Measurements from ENCODE around the gene FHOD1. TPM values are rescaled to one million over a fixed set of nuclear protein-coding genes. Genes with fewer than 3 reads are reported as not detected.
A peak's percentile ranks its signal among the peaks of the same experiment; 100 is the strongest.

The FHOD1 gene
- total and polyA plus RNA-seq, 9 of the 15 experiments (the other 6 are each of a cell fraction or from before 2014, with no cell fraction given): 18.7 to 126 (median 32.3) TPM

DNA sequence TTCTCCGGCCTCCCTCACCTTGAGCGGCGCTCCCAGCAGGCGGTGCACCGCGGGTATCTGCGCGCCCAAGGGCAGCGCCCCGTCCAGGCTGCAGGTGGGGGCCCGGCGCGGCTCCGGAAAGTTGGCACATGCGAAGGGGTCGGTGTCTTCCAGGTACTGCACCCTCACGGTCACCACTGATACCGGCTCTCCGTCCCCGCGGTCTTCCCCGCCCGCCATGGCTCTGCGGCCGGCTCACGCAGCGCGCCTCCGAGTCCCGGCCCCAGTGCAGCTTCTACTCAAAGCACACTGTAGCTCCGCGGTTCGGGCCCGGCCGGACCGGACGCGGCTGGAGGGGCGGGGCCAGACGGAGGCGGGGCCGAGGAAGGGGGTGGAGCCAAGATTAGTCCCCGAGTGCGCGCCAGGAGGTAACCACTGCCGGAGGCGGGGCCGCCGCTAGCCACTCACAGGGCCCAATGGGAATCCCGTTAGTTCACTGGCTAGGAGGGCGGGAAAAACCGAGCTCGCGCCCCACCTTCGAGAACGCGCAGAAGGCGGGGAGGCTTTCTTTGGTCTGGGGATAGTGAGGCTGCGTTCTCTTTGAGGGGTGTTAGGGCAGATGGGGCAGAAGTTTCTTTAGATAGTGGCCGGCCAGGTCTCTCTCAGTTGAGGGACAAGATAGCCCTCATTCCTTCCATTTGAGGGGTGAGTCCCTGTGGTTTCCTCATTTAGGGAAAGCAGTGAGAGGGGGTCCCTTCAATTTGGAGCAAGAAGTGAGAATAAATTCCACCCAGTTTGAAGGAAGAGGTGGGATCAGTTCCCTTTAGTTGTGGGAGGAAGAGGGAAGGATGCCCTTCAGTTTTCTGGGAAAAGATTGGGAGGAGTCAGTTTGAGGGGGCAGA, at the start of gene FHOD1 (continued):
- TF ChIP-seq, protein P1, sequence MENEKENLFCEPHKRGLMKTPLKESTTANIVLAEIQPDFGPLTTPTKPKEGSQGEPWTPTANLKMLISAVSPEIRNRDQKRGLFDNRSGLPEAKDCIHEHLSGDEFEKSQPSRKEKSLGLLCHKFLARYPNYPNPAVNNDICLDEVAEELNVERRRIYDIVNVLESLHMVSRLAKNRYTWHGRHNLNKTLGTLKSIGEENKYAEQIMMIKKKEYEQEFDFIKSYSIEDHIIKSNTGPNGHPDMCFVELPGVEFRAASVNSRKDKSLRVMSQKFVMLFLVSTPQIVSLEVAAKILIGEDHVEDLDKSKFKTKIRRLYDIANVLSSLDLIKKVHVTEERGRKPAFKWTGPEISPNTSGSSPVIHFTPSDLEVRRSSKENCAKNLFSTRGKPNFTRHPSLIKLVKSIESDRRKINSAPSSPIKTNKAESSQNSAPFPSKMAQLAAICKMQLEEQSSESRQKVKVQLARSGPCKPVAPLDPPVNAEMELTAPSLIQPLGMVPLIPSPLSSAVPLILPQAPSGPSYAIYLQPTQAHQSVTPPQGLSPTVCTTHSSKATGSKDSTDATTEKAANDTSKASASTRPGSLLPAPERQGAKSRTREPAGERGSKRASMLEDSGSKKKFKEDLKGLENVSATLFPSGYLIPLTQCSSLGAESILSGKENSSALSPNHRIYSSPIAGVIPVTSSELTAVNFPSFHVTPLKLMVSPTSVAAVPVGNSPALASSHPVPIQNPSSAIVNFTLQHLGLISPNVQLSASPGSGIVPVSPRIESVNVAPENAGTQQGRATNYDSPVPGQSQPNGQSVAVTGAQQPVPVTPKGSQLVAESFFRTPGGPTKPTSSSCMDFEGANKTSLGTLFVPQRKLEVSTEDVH (IDR thresholded peaks at IDR 0.05; ENCODE audit: low read depth, partially characterized antibody): peak; percentile 93
- TF ChIP-seq FOSL1 (tag; conservative IDR thresholded peaks at IDR 0.05): no peak
- TF ChIP-seq E2F3 (CRISPR knock-in tag; IDR thresholded peaks at IDR 0.05): peak; percentile 93
- TF ChIP-seq L3MBTL2 (IDR thresholded peaks at IDR 0.05): peak; percentile 96
- TF ChIP-seq HDAC1 (IDR thresholded peaks at IDR 0.05): no peak; a peak in 2 of 4 replicates
- TF ChIP-seq PCBP2 (IDR thresholded peaks at IDR 0.05; ENCODE audit: low read depth, low read length, poor library complexity, severe bottlenecking): no peak
- no peak for TF ChIP-seq ZNF740 (CRISPR knock-in tag; IDR thresholded peaks at IDR 0.05)
- no peak for TF ChIP-seq ZNF740 (tag; IDR thresholded peaks at IDR 0.05)
- peak; percentile 88 for TF ChIP-seq SUPT5H (IDR thresholded peaks at IDR 0.05)
- peak in 1 of 2 experiments; percentile 49; a peak in 1 of 3 replicates for TF ChIP-seq CBX3 (IDR thresholded peaks at IDR 0.05; ENCODE audit: borderline replicate concordance in 1 of 2, low read length in 2 of 2)
- TF ChIP-seq COPS2 (conservative IDR thresholded peaks at IDR 0.05): no peak
- TF ChIP-seq TCF7 (IDR thresholded peaks at IDR 0.05; ENCODE audit: borderline replicate concordance): no peak
- TF ChIP-seq ZNF511 (CRISPR knock-in tag; IDR thresholded peaks at IDR 0.05): peak; percentile 64; the same call in 1 of the 2 replicates
- no peak for TF ChIP-seq CEBPB (tag; IDR thresholded peaks at IDR 0.05)
- no peak for TF ChIP-seq ZNF253 (CRISPR knock-in tag; conservative IDR thresholded peaks at IDR 0.05)
- no peak for TF ChIP-seq KLF6 (CRISPR knock-in tag; IDR thresholded peaks at IDR 0.05; ENCODE audit: borderline replicate concordance)
- peak; percentile 52 for TF ChIP-seq POLR2B (IDR thresholded peaks at IDR 0.05; ENCODE audit: low read depth, partially characterized antibody)
- TF ChIP-seq ZNF444 (CRISPR knock-in tag; IDR thresholded peaks at IDR 0.05): no peak
- no peak for TF ChIP-seq ZBTB9 (CRISPR knock-in tag; IDR thresholded peaks at IDR 0.05)
- 0 out of 2 replicates have a peak, but pooled peaks have one; percentile 28 for TF ChIP-seq NBN (IDR thresholded peaks at IDR 0.05; ENCODE audit: low read depth)
- TF ChIP-seq RBFOX2 (IDR thresholded peaks at IDR 0.05; ENCODE audit: low read depth, low read length): peak; percentile 91
- peak; percentile 88; the same call in 1 of the 2 replicates for TF ChIP-seq RB1 (IDR thresholded peaks at IDR 0.05; ENCODE audit: low read depth)
- no peak for TF ChIP-seq CBX5 (IDR thresholded peaks at IDR 0.05; ENCODE audit: borderline replicate concordance, low read depth)
- TF ChIP-seq RBM34 (IDR thresholded peaks at IDR 0.05; ENCODE audit: borderline replicate concordance, insufficient read depth, low read length): no peak

All from K562 (cell line).